HepG2 (cell line): Measurements from ENCODE around the gene KPNB1. TPM values are rescaled to one million over a fixed set of nuclear protein-coding genes. Genes with fewer than 3 reads are reported as not detected.
A peak's percentile ranks its signal among the peaks of the same experiment; 100 is the strongest.

Experiments
- ATF5 ChIP-seq: sonication (generic); formaldehyde crosslinking; IDR thresholded peaks from 2 replicates; pipeline ENCODE4 v1.4.0; 2020; ENCODE audit warnings: mild to moderate bottlenecking, low read depth, missing genetic modification reagents
- CHD4 ChIP-seq: fragments of 200-600 bp; sonication (generic); IDR thresholded peaks from 2 replicates; pipeline ENCODE4 v1.7.0; 2017; ENCODE audit warnings: mild to moderate bottlenecking, low read length, borderline replicate concordance
- KAT2B ChIP-seq: fragments of 150-350 bp; IDR thresholded peaks from 2 replicates; pipeline ENCODE4 v1.6.1; 2014; ENCODE audit warnings: low read depth, low read length, borderline replicate concordance
- KLF6 ChIP-seq: IDR thresholded peaks from 2 replicates; pipeline ENCODE4 v1.8.0; 2016; ENCODE audit warnings: missing biosample characterization, missing genetic modification reagents
- MIER3 ChIP-seq: IDR thresholded peaks from 2 replicates; pipeline ENCODE4 v1.6.1; 2016; ENCODE audit warnings: missing compliant biosample characterization, borderline replicate concordance
- NAIF1 ChIP-seq: sonication (generic); formaldehyde crosslinking; IDR thresholded peaks from 2 replicates; pipeline ENCODE4 v1.5.0; 2020; ENCODE audit warnings: mild to moderate bottlenecking, missing genetic modification reagents, borderline replicate concordance
- NFAT5 ChIP-seq: sonication (generic); formaldehyde crosslinking; IDR thresholded peaks from 2 replicates; pipeline ENCODE4 v1.4.0; 2020; ENCODE audit warnings: missing genetic modification reagents
- NR2F2 ChIP-seq: IDR thresholded peaks from 2 replicates; pipeline ENCODE4 v1.6.1; 2012; ENCODE audit warnings: low read depth, inconsistent platforms, borderline replicate concordance
- NRL ChIP-seq: sonication (generic); formaldehyde crosslinking; IDR thresholded peaks from 2 replicates; pipeline ENCODE4 v1.5.0; 2020; ENCODE audit warnings: missing genetic modification reagents, mild to moderate bottlenecking, moderate library complexity, borderline replicate concordance
- UBTF ChIP-seq: sonication (generic); formaldehyde crosslinking; IDR thresholded peaks from 2 replicates; pipeline ENCODE4 v1.4.0; 2020; ENCODE audit warnings: mild to moderate bottlenecking, missing genetic modification reagents
- ZNF121 ChIP-seq: sonication (generic); formaldehyde crosslinking; IDR thresholded peaks from 2 replicates; pipeline ENCODE4 v1.5.0; 2020; ENCODE audit warnings: mild to moderate bottlenecking, missing genetic modification reagents
- ZNF329 ChIP-seq: sonication (generic); formaldehyde crosslinking; IDR thresholded peaks from 2 replicates; pipeline ENCODE4 v1.9.0; 2021; ENCODE audit warnings: low read depth, mild to moderate bottlenecking, missing genetic modification reagents
- ZNF343 ChIP-seq: sonication (generic); formaldehyde crosslinking; IDR thresholded peaks from 2 replicates; pipeline ENCODE4 v1.4.0; 2020; ENCODE audit warnings: mild to moderate bottlenecking, missing genetic modification reagents
- ZNF451 ChIP-seq: sonication (generic); formaldehyde crosslinking; IDR thresholded peaks from 2 replicates; pipeline ENCODE4 v1.5.0; 2020; ENCODE audit warnings: mild to moderate bottlenecking, missing genetic modification reagents
- ZNF510 ChIP-seq: sonication (generic); formaldehyde crosslinking; IDR thresholded peaks from 2 replicates; pipeline ENCODE4 v1.4.0; 2020; ENCODE audit warnings: low read depth, mild to moderate bottlenecking, missing genetic modification reagents
- ZNF512B ChIP-seq: sonication (generic); formaldehyde crosslinking; IDR thresholded peaks from 2 replicates; pipeline ENCODE4 v1.5.1; 2020; ENCODE audit warnings: missing genetic modification reagents, mild to moderate bottlenecking, borderline replicate concordance
- ZNF598 ChIP-seq: sonication (generic); formaldehyde crosslinking; IDR thresholded peaks from 2 replicates; pipeline ENCODE4 v1.5.1; 2020; ENCODE audit warnings: mild to moderate bottlenecking, missing genetic modification reagents, borderline replicate concordance
- ZNF839 ChIP-seq: sonication (generic); formaldehyde crosslinking; IDR thresholded peaks from 2 replicates; pipeline ENCODE4 v1.4.0; 2020; ENCODE audit warnings: missing genetic modification reagents, mild to moderate bottlenecking, borderline replicate concordance
- polyA plus RNA-seq, 8 experiments: library from polyadenylated mRNA; depleted of rRNA in 3 of 8; stranded (reverse) in 7 of 8; unstranded in 1 of 8; fragments of >200 nt; fragmentation: Illumina TruSeq in 4 of 8; extraction: Trizol in 4 of 8; gene quantifications; 2 replicates each; pipeline versions ENCODE4 v1.2.1 to v1.2.3, GENCODE V29; 2011 to 2016; ENCODE audit warnings: low read depth in 4 of 8, missing spikeins in 1 of 8, mixed read lengths in 1 of 8; ENCODE audit not compliant: insufficient read depth in 1 of 8
- total RNA-seq, 5 experiments: library from RNA; depleted of rRNA; stranded (reverse); fragments of >200 nt; fragmentation: Illumina TruSeq; extraction: Trizol; gene quantifications; 2 replicates each; pipeline ENCODE4 v1.2.3, GENCODE V29; 2016; ENCODE audit warnings: low read depth in 1 of 5

The KPNB1 gene
- total and polyA plus RNA-seq, 2 of the 13 experiments (the other 11 are each of a cell fraction or from before 2014, with no cell fraction given), result 164 to 424 TPM

GRCh38 chr17:47732399-47733046 is 82.8 kb downstream of the KPNB1 start (continued):
- TF ChIP-seq NFAT5 (no peak), ATF5 (no peak), ZNF598 (CRISPR knock-in tag) (0 out of 2 replicates have a peak, but pooled peaks have one; percentile 55), MIER3 (CRISPR knock-in tag) (no peak), NRL (CRISPR knock-in tag) (0 out of 2 replicates have a peak, but pooled peaks have one; percentile 15), ZNF343 (CRISPR knock-in tag) (no peak), NAIF1 (CRISPR knock-in tag) (no peak), ZNF329 (no peak), ZNF451 (CRISPR knock-in tag) (no peak), KLF6 (CRISPR knock-in tag) (no peak), ZNF510 (no peak), ZNF512B (CRISPR knock-in tag) (no peak), UBTF (CRISPR knock-in tag) (no peak), ZNF121 (no peak), KAT2B (no peak), CHD4 (no peak), NR2F2 (no peak), ZNF839 (CRISPR knock-in tag) (0 out of 2 replicates have a peak, but pooled peaks have one; percentile 10)
